NCI-H748 (cell line): ENCODE results near the gene NPBWR2.
"Not testable (repeated sequence)": the region's sequence is repeated elsewhere in the genome, so short reads cannot be mapped to it uniquely, and the experiment has no call there.

ENCODE experiments used
- DNase-seq: peaks from one replicate; lab custom pipeline; 2025; ENCODE audit not compliant: unreplicated experiment; lab: John Stamatoyannopoulos, UW

Gene NPBWR2

DNA sequence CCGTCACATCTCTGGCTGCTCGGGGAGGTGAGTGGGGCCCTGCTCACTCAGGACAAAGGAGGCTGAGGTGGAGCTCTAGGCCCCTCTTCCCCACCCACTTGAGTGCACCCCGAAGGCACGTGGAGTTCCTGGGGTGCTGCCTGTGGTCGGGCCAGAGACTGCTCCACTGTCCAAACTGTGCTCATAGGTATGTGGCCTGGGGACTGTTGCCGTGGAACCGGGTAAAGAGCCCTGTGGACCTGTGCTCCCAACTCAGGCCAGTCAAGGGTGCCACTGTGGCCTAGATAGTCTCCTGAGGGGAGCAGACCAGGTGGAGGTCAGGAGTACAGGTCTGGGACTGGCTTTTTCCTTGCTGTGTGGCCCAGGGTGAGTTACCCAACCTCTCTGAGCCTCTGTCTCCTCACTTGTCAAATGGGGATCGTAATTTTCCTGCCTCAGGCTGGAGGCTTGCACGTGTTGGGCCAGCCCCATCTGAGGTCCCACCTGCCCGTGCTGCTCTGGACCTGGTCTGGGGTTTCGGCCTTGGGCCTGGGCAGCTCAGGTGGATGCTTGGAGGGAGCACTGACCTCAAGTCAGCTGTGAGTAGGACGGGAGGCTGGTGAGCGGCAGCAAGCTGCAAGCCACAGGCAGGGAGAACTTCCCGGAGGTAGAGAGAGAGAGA lies 12.4 kb upstream of the NPBWR2 start:
- no peak for DNase-seq

DNA sequence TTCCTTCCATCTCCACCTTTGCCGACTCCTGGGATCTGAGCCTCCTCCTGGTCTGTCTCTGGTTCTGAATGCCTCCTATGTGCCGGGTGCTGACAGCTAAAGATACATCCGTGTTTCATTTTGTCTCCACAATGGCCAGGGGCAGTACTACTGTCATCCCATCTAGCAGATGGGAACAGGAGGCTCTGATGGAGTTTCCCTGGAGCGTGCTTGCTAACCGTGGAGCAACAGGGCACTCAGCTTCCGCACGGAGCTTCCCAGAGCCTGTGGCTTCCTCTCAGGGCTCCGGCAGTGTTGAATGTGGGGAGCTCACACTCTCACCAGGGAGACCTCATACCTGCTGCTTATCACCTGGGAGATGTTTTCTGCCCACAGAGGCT lies 11.9 kb upstream of the NPBWR2 start:
- DNase-seq, result no peak

DNA sequence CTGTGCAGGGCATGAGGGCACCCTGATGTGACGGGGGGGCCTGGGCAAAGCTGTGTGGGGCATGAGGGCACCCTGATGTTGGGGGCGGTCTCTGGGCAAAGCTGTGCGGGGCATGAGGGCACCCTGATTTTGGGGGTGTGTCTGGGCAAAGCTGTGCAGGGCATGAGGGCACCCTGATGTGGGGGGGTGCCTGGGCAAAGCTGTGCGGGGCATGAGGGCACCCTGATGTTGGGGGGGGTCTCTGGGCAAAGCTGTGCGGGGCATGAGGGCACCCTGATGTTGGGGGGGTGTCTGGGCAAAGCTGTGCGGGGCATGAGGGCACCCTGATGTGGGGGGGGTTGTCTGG lies 10.0 kb upstream of the NPBWR2 start:
- DNase-seq, result not testable (repeated sequence)

DNA sequence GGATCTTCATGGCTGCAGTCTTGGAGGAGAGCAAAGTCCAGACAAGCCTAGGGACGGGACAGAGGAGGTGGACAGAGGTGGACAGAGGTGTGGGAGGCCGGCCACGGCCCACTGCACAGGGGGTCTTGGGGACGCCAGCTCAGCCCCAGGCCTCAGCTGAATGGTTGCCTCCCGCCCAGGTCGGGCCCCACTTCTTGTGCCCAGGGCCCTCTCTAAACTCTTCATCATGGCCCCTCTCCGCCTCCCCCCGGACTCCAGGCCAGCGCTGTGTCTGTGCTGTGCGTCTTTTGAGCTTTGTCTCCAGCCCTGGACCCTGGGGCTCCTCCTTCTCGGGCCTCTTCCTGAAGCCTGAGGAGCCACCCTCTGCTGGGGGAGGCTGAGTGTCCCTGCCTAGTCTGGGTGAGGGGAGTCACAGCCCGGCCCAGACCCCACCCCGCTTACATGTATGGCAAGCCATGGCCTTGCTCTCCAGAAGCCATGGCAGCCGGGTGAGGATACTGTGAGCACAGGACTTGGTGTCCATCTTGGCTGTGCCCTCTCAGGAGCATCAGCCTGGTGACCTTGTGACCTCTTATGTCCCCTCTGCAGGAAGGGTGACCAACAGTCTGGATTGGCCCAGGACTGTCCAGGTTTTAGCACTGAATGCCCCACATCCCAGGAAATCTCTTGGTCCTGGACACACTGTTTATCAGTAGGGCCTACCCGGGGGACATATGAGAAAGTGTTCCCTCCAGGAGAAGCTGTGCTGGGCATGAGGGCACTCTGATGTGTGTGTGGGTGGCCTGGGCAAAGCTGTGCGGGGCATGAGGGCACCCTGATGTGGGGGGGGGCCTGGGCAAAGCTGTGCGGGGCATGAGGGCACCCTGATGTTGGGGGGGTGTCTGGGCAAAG lies 9.4 kb upstream of the NPBWR2 start:
- DNase-seq, result no peak

DNA sequence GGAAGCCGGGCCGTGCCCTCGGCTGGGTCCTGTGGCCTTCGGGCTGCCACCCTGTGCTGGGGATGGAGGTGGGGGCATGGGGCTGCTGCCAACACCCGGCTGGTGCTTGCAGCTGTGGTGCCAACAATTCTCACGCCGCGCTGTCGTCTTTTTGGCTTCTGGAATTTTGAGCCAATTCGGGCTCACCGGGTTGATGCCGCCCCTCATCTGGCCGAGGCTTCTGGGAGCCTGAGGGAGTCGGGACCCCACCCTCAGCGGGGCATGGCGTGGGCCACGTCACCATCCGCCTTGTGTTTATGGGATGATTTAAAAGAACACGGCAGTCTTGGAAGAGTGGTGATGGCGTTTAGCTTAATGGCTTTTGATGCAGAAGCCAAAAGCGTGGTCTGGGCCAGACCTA lies 8.7 kb upstream of the NPBWR2 start:
- DNase-seq, result no peak

DNA sequence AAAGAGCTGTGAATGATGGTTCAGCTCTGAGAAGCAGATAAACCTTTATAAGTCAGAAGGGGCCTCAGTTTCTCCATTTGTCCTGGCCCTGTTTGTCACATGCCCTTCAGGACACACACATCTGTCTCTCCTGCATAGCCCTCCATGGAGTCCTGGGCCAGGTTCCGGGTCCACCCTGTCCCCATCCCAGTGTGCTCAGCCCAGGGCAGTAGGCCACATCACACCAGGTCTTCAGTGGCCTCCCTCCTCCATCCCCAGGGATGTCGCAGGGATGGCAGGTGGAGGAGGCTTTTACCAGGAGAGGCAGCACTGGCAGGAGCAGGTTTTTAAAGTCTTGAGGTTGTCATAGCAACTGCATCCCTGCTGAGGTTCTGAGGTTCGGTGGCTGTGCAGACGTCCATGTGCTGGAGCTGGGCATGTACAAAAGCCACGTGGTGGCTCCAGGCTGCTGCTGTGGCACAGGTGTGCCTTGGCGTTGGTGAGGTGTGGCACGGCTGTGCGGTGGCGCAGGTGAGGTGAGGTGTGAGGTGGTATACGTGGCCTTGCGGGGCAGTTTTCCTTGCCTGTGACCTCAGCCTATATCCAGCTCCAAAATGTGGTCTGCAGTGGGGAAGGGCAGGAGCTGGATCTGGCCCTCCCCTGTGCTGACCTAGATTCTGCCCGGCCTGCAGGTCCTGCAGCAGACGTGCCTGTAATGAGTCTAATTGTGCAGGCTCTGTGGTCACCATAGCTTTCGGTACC lies 8.0 kb upstream of the NPBWR2 start:
- peak; percentile 28 for DNase-seq

DNA sequence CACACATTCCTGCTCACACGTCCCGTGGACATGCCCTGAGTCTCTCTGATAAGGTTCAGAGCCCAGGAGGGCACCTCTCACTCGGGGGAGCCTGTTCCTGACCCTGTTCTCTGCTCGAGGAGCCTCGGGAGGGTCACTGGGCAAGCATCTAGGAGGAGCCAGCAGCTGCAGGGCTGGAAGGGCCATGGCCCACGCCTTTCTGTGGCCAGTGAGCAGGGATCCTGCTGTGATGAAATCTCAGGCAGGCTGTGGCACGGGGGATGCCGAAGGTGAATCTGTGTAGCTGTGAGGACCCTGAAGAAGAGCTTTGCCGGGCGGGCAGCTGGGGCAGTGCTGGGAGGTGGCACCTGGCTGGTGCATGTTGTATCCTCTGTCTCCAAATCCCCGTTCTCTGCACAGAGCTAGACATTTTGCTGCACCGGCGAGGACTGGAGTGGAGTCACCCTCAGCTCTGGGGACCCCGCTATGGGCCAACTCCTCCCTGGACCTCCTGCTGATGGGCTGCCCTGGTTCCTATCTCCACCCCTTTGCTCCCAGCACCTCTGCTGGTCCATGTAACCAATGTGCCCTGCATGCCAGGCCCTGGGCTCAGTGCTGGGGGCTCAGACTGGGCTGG lies 7.1 kb upstream of the NPBWR2 start:
- no peak for DNase-seq

DNA sequence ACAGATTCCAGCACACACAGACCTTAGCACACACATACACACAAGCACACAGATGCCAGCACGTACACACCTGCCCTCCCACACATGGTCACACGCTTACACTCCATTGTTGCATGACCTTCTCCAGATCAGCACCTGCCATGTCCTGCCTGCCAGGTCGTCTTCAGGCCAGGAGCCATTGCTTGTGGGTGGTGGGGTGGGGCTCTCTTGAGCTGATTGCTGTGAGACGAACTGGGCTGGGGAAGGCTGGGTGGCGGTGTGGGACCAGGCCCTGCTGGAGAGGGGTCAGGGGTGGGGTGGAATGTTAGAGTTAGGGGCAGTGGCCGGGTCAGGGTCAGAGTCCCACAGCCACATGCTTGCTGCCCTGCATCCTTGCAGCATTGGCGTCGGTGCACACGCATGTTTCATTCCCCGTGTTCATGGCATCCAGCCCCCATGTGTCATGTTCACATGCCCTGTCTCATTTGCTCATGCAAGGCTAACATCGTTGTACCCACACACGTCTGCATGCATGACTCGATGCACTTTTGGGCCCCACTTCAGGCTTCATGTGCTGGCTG lies 6.5 kb upstream of the NPBWR2 start:
- no peak for DNase-seq

DNA sequence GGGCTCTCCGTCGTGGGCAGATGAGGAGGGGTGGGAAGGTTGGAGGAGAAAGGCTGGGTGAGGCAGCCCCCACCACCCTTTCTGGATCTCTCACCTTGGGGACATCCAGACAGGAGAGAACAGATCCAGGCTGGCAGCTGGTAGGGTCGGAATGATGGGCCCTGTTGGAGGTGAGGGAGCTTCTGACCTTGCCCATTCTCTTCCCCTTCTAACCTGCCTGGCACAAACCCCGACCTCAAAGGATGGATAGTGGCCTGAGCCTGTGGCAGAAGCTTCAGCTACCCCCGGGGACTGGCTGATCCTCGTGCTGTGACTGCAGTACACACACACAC lies 6.0 kb upstream of the NPBWR2 start:
- DNase-seq, result no peak

DNA sequence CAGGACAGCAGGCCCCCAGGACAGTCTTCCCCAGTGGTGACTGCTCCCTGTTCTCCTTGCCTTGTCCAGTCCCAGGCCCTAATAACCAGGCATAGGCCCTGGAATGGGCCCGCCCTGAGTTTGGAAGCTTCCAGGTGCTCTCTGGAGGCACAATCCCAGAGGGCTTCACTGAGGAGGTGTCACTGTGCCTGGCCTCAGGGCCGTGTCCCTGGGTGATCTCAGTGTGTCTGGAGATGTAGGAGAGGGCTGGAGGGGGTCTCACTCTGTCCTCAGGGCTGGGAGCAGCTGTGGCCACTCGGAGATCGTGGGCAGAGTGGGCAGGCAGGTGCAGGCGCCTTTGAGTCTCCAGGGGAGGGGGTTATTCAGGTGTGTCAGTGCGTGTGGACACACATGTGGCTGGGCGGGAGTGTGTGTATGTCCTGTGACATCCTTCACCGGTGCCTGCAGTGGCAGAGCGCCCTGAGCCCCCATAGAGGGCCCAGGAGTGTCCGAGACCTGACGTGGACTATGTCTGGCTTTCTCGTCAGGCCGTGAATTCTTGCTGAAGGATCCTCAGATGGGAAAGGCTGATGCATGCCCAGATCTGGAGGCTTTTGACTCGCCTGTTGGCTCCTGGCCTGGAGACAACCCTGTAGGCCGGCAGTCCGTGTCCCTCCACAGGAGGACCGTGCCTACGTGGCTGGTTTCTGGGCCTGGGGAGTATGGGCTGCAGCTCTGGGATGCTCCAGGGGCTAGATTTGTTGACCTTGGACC lies 5.5 kb upstream of the NPBWR2 start:
- DNase-seq, result no peak

DNA sequence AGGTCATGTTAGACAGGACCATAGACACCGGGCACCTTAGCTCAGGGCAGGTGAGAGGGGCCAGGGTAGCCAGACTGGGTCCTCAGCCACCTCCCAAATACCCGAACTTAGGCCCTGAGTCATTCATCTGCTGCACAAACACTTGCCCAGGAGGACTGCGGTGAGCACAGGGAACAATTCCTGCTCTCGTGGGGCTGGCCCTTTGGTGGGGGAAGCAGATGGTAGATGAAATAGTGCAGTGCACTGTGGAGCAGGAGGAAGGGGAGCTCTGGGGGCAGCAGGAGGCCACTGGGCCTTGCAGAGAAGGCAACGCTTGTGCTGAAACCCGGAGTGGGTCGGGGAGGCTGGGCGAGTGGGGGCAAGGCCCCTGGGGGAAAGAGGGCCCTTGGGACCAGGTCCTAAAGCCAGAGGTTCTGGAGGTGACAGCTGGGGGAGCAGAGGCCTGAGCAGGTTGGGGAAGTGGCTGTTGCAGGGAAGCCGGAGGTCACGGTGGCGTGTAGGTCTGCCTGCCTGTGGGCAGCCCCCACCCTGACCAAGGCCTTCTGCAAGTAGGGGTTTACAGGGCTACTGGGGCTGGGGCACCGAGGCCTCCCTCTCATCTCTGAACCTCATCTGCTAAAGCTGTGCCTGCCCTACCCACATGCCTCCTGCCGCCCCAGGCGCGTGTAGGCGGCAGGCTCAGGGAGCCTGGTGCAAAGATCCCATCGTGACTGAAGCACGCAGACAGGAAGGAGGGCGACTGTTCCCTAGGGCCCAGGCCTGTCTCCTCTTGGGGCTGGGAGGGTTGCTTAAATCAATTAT lies 4.7 kb upstream of the NPBWR2 start:
- no peak for DNase-seq

DNA sequence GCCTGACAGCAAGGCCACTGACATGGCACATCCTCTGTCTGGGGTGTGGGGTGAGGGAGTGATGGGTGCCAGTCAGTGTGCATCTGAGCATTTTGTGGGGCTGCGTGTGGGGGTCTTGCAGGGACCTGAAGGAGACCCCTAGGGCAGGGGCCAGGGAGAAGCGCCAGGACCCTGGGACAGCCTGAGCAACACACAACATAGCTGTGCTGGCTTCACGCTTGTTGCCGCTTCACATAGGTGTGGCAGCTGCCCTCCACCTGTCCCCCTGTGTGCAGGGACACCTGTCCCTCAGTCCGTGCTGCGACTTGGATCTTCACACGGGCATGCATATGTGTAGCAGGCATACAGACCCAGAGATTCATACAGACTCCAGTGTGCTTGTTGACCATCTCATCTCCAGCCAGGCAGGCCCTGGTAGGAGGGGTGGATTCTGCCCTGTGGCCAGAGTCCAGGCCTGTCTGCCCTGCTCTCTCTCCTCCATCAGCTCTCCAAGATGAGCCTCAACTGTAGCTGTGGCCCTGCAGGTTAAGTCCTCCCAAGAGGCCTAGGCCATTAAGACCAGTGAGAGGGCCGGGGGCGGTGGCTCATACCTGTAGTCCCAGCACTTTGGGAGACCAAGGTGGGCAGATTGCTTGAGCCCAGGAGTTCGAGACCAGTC lies 3.2 kb upstream of the NPBWR2 start:
- no peak for DNase-seq

DNA sequence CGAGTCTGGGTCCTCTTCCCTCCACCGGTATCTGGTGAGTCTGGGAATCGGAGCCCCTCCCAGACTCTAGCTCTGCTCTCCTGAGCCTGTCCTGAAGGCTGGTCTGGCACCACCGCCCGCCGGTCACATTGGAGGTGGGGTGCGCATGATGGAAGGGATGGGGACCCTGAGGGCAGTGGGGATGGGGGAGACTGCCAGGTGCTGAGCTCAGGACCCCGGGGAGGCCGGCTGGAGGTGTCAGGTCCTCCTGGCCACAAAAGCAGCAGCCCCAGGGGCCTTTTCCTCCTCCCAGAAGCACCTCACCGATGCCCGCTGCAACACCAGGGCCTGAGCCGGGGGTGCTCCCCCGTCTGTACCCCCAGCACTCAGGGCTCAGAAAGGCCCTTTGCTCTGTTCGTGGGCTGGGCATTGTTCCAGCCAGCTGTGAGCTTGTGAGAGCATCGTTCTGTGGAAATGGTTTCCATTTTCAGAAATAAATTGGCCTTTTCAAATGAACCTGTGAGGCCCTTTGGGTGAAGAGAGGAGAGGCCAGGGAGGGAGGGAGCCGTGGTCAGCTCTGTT lies 2.5 kb upstream of the NPBWR2 start:
- DNase-seq, result no peak

DNA sequence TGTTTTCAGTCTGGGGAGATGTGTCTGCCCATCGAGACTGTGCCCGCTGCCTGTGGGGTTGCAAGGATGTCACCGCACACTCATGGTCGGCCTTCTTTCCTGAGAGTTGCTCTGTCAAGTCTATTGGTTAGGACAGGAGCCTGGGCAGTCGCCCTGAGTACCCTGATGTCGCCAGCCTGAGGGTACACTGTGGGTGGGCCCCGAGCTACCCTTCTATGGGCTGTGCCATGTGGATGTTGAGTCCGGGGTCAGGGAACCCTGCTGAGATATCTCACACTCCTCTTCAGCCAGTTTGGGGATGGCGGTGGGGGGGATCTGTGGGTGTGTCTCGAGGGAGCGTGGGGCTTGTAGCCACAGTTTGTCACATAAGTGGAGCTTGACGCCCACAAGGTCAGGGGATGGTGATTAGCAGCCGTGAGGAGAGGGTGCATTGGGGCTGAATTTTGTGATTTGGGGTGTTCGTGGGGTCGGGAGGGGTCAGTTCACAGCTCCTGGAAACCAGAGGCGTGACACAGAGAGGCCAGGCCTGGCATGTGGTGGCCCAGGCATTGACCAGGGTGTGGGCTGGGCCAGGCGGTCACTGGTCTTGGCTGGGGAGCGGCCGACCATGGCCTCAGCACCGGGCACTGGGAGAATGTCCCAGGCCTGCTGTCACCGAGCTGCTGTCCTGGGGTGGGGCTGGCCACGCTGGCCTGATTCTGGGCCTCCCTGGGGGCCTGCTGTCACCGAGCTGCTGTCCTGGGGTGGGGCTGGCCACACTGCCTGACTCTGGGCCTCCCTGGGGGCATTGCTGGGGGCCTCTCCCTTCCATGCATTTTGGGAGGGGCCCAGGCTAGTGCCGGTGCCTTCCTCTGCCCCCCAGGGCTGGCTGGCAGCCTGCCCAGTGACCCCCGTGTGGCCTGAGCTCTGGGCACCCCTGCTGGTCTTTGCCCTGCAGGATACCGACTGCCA lies 1.6 kb upstream of the NPBWR2 start:
- no peak for DNase-seq

DNA sequence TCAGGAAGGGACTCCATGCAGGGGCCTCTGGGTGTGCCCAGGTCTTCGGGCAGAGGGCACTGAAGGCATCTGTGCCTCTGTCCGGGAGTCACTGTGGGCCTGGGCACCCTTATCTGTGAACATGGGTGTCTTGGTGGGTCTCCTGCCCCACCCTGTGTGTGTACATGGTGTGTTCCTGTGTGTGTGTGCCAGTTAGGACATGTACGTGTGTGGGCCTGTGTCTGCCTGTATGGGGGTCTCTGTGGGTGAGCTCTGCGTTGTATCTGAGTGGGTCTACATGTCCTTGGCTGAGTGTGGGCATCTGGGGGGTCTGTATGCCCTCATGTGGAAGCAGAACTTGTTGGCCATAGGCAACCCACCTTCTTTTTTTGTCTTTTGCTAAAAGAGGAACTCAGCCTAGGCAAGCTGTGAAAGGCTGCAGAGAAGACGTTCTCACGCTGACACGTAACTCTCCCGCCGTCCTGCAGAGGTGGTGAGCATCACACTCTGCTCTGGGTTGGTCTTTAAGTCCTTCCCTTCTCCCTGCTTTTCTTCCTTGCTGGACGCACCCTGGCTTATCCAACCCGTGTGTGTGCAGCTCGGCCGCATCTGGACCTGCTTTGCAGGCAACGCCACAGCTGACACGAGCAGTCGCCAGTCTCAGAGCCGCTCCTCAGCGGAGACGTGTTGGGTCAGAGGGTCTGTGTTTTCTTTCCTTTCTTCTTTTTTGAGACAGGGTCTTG lies 532 bp upstream of the NPBWR2 start:
- DNase-seq, result no peak

DNA sequence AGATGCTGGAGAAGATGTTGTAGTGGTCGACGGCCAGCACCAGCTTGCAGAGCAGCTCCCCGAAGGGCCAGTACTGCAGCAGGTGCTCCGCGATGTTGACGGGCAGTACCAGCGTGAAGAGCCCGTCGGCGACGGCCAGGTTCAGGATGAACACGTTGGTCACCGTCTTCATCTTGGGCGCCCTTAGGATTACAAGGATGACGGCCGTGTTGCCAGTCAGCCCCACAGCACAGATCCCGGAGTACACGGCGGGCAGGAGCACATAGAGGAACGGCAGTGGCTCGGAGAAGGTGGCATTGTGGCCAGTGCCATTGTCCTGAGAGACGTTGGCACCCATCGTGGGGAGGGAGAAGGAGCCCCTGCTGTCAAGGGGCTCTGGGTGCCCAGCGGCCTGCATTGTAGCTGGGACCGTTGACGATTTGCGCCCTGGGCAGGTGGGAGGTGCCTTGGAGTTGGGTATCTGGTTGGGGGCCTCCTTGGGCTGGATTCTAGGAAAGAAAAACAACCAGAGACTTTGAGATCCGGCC lies 867 bp downstream of the NPBWR2 start:
- no peak for DNase-seq

DNA sequence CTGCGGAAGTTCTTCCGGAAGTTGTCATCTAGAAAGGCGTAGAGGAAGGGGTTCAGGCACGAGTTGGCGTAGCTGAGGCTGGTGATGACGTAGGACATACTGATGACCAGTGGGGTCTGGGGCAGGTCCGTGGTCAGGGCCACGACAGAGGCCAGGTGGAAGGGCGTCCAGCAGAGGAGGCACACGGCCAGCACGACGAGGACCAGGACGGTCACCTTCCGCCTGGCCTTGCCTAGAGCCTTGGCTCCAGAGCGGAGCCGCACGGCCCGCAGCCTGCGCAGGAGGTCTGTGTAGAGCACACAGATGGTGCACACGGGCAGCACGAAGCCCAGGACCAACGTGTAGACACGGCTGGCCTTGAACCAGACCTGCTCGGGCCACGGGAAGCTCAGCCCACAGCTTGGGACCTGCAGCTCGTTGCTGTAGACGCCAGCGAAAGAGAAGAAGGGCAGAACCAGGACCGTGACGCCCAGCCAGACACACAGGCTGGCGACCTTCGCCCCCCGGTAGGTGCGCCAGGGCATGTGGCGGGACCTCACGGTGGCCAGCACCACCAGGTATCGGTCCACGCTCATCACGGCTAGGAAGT lies 1.4 kb downstream of the NPBWR2 start:
- DNase-seq, result no peak
